H4 (cell line): ENCODE data around the gene GPATCH2L. TPM values are rescaled to one million over a fixed set of nuclear protein-coding genes. Genes with fewer than 3 reads are reported as not detected.
A peak's percentile ranks its signal among the peaks of the same experiment; 100 is the strongest.

ENCODE experiments used
- DNase-seq: peaks from one replicate; pipeline ENCODE4 v3.0.0-alpha.2; 2015; ENCODE audit warnings: low spot score
- total RNA-seq: library from RNA; depleted of rRNA; stranded (reverse); fragments of >200 nt; shearing (Covaris generic); gene quantifications from 2 replicates; pipeline ENCODE4 v1.2.3, GENCODE V29; 2014

The GPATCH2L gene
- total RNA-seq, 1 experiment from 2014 or later = 25.7 TPM

- no peak for DNase-seq
Observed at GRCh38 chr14:76196980-76197695, 45.4 kb downstream of the GPATCH2L start.

- peak; percentile 6 for DNase-seq
Observed at GRCh38 chr14:76201162-76201561, 49.4 kb downstream of the GPATCH2L start.

GRCh38 chr14:76203086-76204001 lies 51.6 kb downstream of the GPATCH2L start:
- DNase-seq = peak; percentile 72

GRCh38 chr14:76204461-76205230 lies 52.9 kb downstream of the GPATCH2L start:
- DNase-seq = no peak

GRCh38 chr14:76205708-76206107 lies 54.0 kb downstream of the GPATCH2L start:
- DNase-seq = no peak

GRCh38 chr14:76208340-76208739 lies 56.6 kb downstream of the GPATCH2L start:
- DNase-seq = no peak

GRCh38 chr14:76212242-76212641 lies 60.5 kb downstream of the GPATCH2L start:
- no peak for DNase-seq

- DNase-seq = no peak
Observed at GRCh38 chr14:76217179-76217578, 65.5 kb downstream of the GPATCH2L start.

GRCh38 chr14:76218662-76219061 lies 66.9 kb downstream of the GPATCH2L start:
- DNase-seq = no peak

GRCh38 chr14:76219873-76220272 lies 68.2 kb downstream of the GPATCH2L start:
- no peak for DNase-seq

- DNase-seq = peak; percentile 16
Observed at GRCh38 chr14:76227450-76228050, 75.8 kb downstream of the GPATCH2L start.

GRCh38 chr14:76228138-76228537 lies 76.4 kb downstream of the GPATCH2L start:
- no peak for DNase-seq

- DNase-seq = no peak
Observed at GRCh38 chr14:76232800-76233199, 81.1 kb downstream of the GPATCH2L start.

GRCh38 chr14:76235628-76236027 lies 83.9 kb downstream of the GPATCH2L start:
- no peak for DNase-seq

GRCh38 chr14:76236172-76237130 lies 84.7 kb downstream of the GPATCH2L start:
- no peak for DNase-seq

GRCh38 chr14:76237349-76237990 lies 85.7 kb downstream of the GPATCH2L start:
- DNase-seq = no peak

- DNase-seq = no peak
Observed at GRCh38 chr14:76245097-76245496, 93.4 kb downstream of the GPATCH2L start.

GRCh38 chr14:76250302-76250701 lies 98.6 kb downstream of the GPATCH2L start:
- DNase-seq = no peak

GRCh38 chr14:76252471-76252870 lies 100.7 kb downstream of the GPATCH2L start:
- no peak for DNase-seq

GRCh38 chr14:76253111-76253510 lies 101.4 kb downstream of the GPATCH2L start:
- DNase-seq = no peak
